PFSK-1 (cell line): Measurements from ENCODE around the gene MUCL3.

Source experiments
- FOXP2 ChIP-seq: optimal IDR thresholded peaks from 2 replicates; pipeline ENCODE3; 2011; ENCODE audit warnings: borderline replicate concordance, control low read depth, inconsistent platforms; ENCODE audit not compliant: insufficient read depth; ENCODE audit errors: extremely low read length, extremely low read depth
- POLR2AphosphoS5 ChIP-seq: IDR thresholded peaks from 2 replicates; pipeline ENCODE4 v1.6.1; 2012; ENCODE audit warnings: low read depth, mild to moderate bottlenecking, control low read depth, low read length, moderate library complexity
- REST ChIP-seq, 2 experiments: IDR thresholded peaks; 2 replicates each; pipeline versions ENCODE4 v1.6.1 to v1.8.0; 2011 to 2012; ENCODE audit warnings: low read depth in 2 of 2, low read length in 2 of 2, control low read depth in 1 of 2, inconsistent platforms in 1 of 2, mild to moderate bottlenecking in 1 of 2, moderate library complexity in 1 of 2; ENCODE audit not compliant: insufficient read depth in 1 of 2
- SIN3A ChIP-seq: IDR thresholded peaks from 2 replicates; pipeline ENCODE4 v1.6.1; 2012; ENCODE audit warnings: mild to moderate bottlenecking, low read length, moderate library complexity, borderline replicate concordance; ENCODE audit not compliant: insufficient read depth
- TAF1 ChIP-seq: IDR thresholded peaks from 2 replicates; pipeline ENCODE4 v1.6.1; 2012; ENCODE audit warnings: low read length, control low read depth, borderline replicate concordance; ENCODE audit not compliant: insufficient read depth

The MUCL3 gene

GRCh38 chr6:30930506-30930905 is 10.3 kb upstream of the MUCL3 start:
- no peak for TF ChIP-seq FOXP2

GRCh38 chr6:30931272-30931671 is 9.5 kb upstream of the MUCL3 start:
- TF ChIP-seq SIN3A (no peak), TAF1 (no peak), FOXP2 (no peak), POLR2AphosphoS5 (no peak), REST (IDR thresholded peaks at IDR 0.05; ENCODE audit: insufficient read depth in 1 of 2, low read depth in 2 of 2, low read length in 2 of 2) (no peak)

GRCh38 chr6:30931969-30932645 is 8.7 kb upstream of the MUCL3 start, which contains the start of gene SFTA2:
Gene SFTA2, minus strand, starts transcription at chr6:30932170. Its CDS starts 74 bp downstream, at chr6:30932096.
- TF ChIP-seq REST (IDR thresholded peaks at IDR 0.05; ENCODE audit: insufficient read depth in 1 of 2, low read depth in 2 of 2, low read length in 2 of 2) (no peak), TAF1 (no peak), POLR2AphosphoS5 (no peak), FOXP2 (no peak), SIN3A (no peak)

- TF ChIP-seq REST (IDR thresholded peaks at IDR 0.05; ENCODE audit: insufficient read depth in 1 of 2, low read depth in 2 of 2, low read length in 2 of 2) (no peak), FOXP2 (no peak), TAF1 (no peak), POLR2AphosphoS5 (no peak), SIN3A (no peak)
Observed at GRCh38 chr6:30932665-30933365, 8.0 kb upstream of the MUCL3 start.

- no peak for TF ChIP-seq POLR2AphosphoS5
- no peak for TF ChIP-seq REST (IDR thresholded peaks at IDR 0.05; ENCODE audit: insufficient read depth in 1 of 2, low read depth in 2 of 2, low read length in 2 of 2)
- no peak for TF ChIP-seq FOXP2
- TF ChIP-seq SIN3A: no peak
- TF ChIP-seq TAF1: no peak
Observed at GRCh38 chr6:30935018-30935417, 5.8 kb upstream of the MUCL3 start.
